ENCODE measurements around the gene E2F2. TPM values are rescaled to one million over a fixed set of nuclear protein-coding genes. Genes with fewer than 3 reads are reported as not detected.

Gene E2F2
- polyA plus RNA-seq, 1 of the 3 experiments (the other 2 are of a cell fraction) = 0.43 TPM

GRCh38 chr1:23562137-23562876 lies 31.3 kb upstream of the E2F2 start:
- Histone ChIP-seq H3K36me3 (replicated peaks in 1 of 2; ENCODE audit: control insufficient read depth in 1 of 2, insufficient read depth in 2 of 2, low read length in 1 of 2) (peaks cover under 1 to 17% of the 10 kb centered on the region in 2 experiments), H3K9me2 (no peaks in the 10 kb centered on the region), H3K4me1 (ENCODE audit: control insufficient read depth in 1 of 2, insufficient read depth in 2 of 2, low read depth in 1 of 2, low read length in 1 of 2) (peaks cover 48 to 51% of the 10 kb centered on the region in 2 experiments), H3K4me2 (peak overlapping the region; percentile 80), H3K4me3 (ENCODE audit: low read depth in 2 of 2, low read length in 1 of 2) (peak overlapping the region; percentile 24 to 29; a peak in 3 of 4 replicates), H3K79me2 (ENCODE audit: insufficient read depth) (peaks cover 33% of the 10 kb centered on the region), H3K9ac (peak overlapping the region; percentile 99), H3K27ac (ENCODE audit: low read depth in 2 of 2, low read length in 1 of 2) (peak overlapping the region; percentile 98 to 100), H3K9me3 (no peaks in the 10 kb centered on the region), H3K27me3 (ENCODE audit: insufficient read depth) (no peaks in the 10 kb centered on the region), H3F3A (replicated peaks; ENCODE audit: insufficient read depth) (peaks cover 50% of the 10 kb centered on the region), H2AFZ (ENCODE audit: low read depth) (no peak overlapping the region), H4K20me1 (ENCODE audit: insufficient read depth) (peaks cover 19% of the 10 kb centered on the region)
- ChIA-PET CTCF (interaction anchor here (0.6 to 11.0 kb wide), 4 partner anchors 18 to 875 kb away, joined by 3 to 97 read pairs (median 52); no protein-coding TSS in a partner anchor), POLR2A (interaction anchor here (1.0 to 1.3 kb wide), 4 partner anchors 10 to 218 kb away, joined by 3 to 4 read pairs (median 4); partner anchors contain the start of gene HNRNPR)
- TF ChIP-seq RCOR1 (IDR thresholded peaks at IDR 0.05; ENCODE audit: low read length) = peak; percentile 51
- 0 out of 2 replicates have a peak, but pooled peaks have one; percentile 28 for TF ChIP-seq REST (IDR thresholded peaks at IDR 0.05; ENCODE audit: low read depth, low read length)
- TF ChIP-seq PBX3 (IDR thresholded peaks at IDR 0.05) = peak; percentile 63
- TF ChIP-seq SMC3 (IDR thresholded peaks at IDR 0.05; ENCODE audit: low read depth, low read length) = no peak
- peak; percentile 78 for TF ChIP-seq POLR2AphosphoS5 (IDR thresholded peaks at IDR 0.05; ENCODE audit: low read depth, low read length)
- peak; percentile 79; the same call in 1 of the 2 replicates for TF ChIP-seq TAF1 (IDR thresholded peaks at IDR 0.05; ENCODE audit: borderline replicate concordance, low read depth, low read length)
- no peak for TF ChIP-seq ZBTB33 (IDR thresholded peaks at IDR 0.05; ENCODE audit: borderline replicate concordance, low read depth)
- TF ChIP-seq IRF3 (IDR thresholded peaks at IDR 0.05; ENCODE audit: low read depth, low read length) = no peak
- TF ChIP-seq GATA2 (CRISPR knock-in tag; IDR thresholded peaks at IDR 0.05) = peak; percentile 44
- no peak for TF ChIP-seq GABPA (IDR thresholded peaks at IDR 0.05; ENCODE audit: low read depth)
- peak; percentile 69 to 87; a peak in 2 of 4 replicates for TF ChIP-seq EP300 (IDR thresholded peaks at IDR 0.05; ENCODE audit: borderline replicate concordance in 1 of 2, low read depth in 1 of 2, low read length in 1 of 2)
- TF ChIP-seq FOXM1 (IDR thresholded peaks at IDR 0.05; ENCODE audit: low read depth) = peak; percentile 36; the same call in 1 of the 2 replicates
- TF ChIP-seq RFX5 (IDR thresholded peaks at IDR 0.05; ENCODE audit: low read length) = peak; percentile 84
- TF ChIP-seq TEAD4 (IDR thresholded peaks at IDR 0.05; ENCODE audit: borderline replicate concordance, insufficient read depth) = 0 out of 2 replicates have a peak, but pooled peaks have one; percentile 7
- TF ChIP-seq JUND (IDR thresholded peaks at IDR 0.05) = peak; percentile 4; the same call in 1 of the 2 replicates
- peak; percentile 88; the same call in 1 of the 2 replicates for TF ChIP-seq MXI1 (IDR thresholded peaks at IDR 0.05; ENCODE audit: low read depth, low read length)
- peak; percentile 43; the same call in 1 of the 2 replicates for TF ChIP-seq RXRA (IDR thresholded peaks at IDR 0.05; ENCODE audit: borderline replicate concordance, low read depth)
- TF ChIP-seq SIN3A (IDR thresholded peaks at IDR 0.05; ENCODE audit: borderline replicate concordance, low read depth, low read length) = peak; percentile 87; the same call in 1 of the 2 replicates
- no peak for TF ChIP-seq USF1 (IDR thresholded peaks at IDR 0.05; ENCODE audit: borderline replicate concordance, low read depth)
- peak; percentile 46 for TF ChIP-seq CHD2 (IDR thresholded peaks at IDR 0.05; ENCODE audit: low read length, partially characterized antibody)
- no peak for TF ChIP-seq MEF2A (IDR thresholded peaks at IDR 0.05; ENCODE audit: borderline replicate concordance, low read depth)
- peak; percentile 89 for TF ChIP-seq TCF12 (IDR thresholded peaks at IDR 0.05)
- WGBS (ENCODE audit: low lambda C conversion rate) = under 1% methylated on average over 19 of the region's 19 CpGs
- DNase-seq = peak; percentile 92

Data from SK-N-SH (cell line).